Lower leg skin (tissue), 4 donors: ENCODE measurements around the gene CD163. TPM values are rescaled to one million over a fixed set of nuclear protein-coding genes. Genes with fewer than 3 reads are reported as not detected.
"Not testable (repeated sequence)": the region's sequence is repeated elsewhere in the genome, so short reads cannot be mapped to it uniquely, and the experiment has no call there.

ENCODE experiments used
- DNase-seq, 2 donors: peaks; one replicate each; pipeline ENCODE4 v3.0.0-alpha.2; 2019; ENCODE audit warnings: low spot score in 2 of 2
- H3K4me3 ChIP-seq: fragments of 200-600 bp; sonication (generic); 2 replicates; pipeline ENCODE4 v1.5.1; 2017; ENCODE audit warnings: mild to moderate bottlenecking, low read depth; ENCODE audit not compliant: poor library complexity, severe bottlenecking
- CTCF ChIP-seq, 3 donors: fragments of 450-650 bp; IDR thresholded peaks; one replicate each; pipeline ENCODE4 v1.5.1; 2016; ENCODE audit warnings: antibody characterized with exemption in 3 of 3, mild to moderate bottlenecking in 3 of 3, moderate library complexity in 2 of 3
- POLR2A ChIP-seq, 2 donors: fragments of 450-650 bp; IDR thresholded peaks; one replicate each; pipeline ENCODE4 v1.6.1; 2016 to 2017; ENCODE audit warnings: antibody characterized with exemption in 2 of 2, mild to moderate bottlenecking in 1 of 2, moderate library complexity in 1 of 2
- WGBS, 2 donors: methylation state at CpG; one replicate each; pipeline ENCODE4 v1.1.5; 2018; 5-methylcytosine and 5-hydroxymethylcytosine counted together
- intact Hi-C: fragments of 100-400 bp; cut with DNase I; formaldehyde crosslinking; loops from one replicate; pipeline ENCODE4 v1.15.0; 2023; ENCODE audit warnings: low total_unique reads
- total RNA-seq, 4 donors: library from RNA; depleted of rRNA; stranded (reverse); fragments of >200 nt; gene quantifications; one replicate each; pipeline ENCODE4 v1.1.0, GENCODE V29; 2016

CD163 gene
- total RNA-seq, 4 donors from 2014 or later = 13.3 to 64.0 (median 37.6) TPM

GRCh38 chr12:7448099-7448498 lies 55.5 kb downstream of the CD163 start:
- intact Hi-C loops = no loop called here
- WGBS, 2 donors = 83 to 84% methylated on average over 1 of the region's 1 CpG
- no peak for DNase-seq
- no peak overlapping the region for H3K4me3 ChIP-seq
- TF ChIP-seq CTCF (IDR thresholded peaks at IDR 0.05) = no peak
- no peak for TF ChIP-seq POLR2A (IDR thresholded peaks at IDR 0.05)

- intact Hi-C loops = no loop called here
- 78 to 83% methylated on average over 4 of the region's 4 CpGs for WGBS, 2 donors
- no peak for DNase-seq
These were observed 59.0 kb downstream of the CD163 start for GRCh38 chr12:7444537-7444936.

GRCh38 chr12:7444076-7444475 lies 59.5 kb downstream of the CD163 start, which contains the start of gene CD163L1:
CD163L1 (minus strand) TSS chr12:7444153; CDS start chr12:7444127, 26 bp downstream.
- intact Hi-C loops = no loop called here
- WGBS, 2 donors = 52 to 55% methylated on average over 2 of the region's 2 CpGs
- no peak within 1 kb of the TSS for H3K4me3 ChIP-seq
- no peak for DNase-seq
- TF ChIP-seq POLR2A (IDR thresholded peaks at IDR 0.05) (no peak), CTCF (IDR thresholded peaks at IDR 0.05) (no peak)

More at GRCh38 chr12:7444537-7444936, 59.0 kb downstream of the CD163 start:
- TF ChIP-seq CTCF (IDR thresholded peaks at IDR 0.05) = no peak
- TF ChIP-seq POLR2A (IDR thresholded peaks at IDR 0.05) = no peak
- H3K4me3 ChIP-seq = no peak overlapping the region

- H3K4me3 ChIP-seq = no peak overlapping the region
- TF ChIP-seq CTCF (IDR thresholded peaks at IDR 0.05) (no peak), POLR2A (IDR thresholded peaks at IDR 0.05) (no peak)
- 93 to 100% methylated on average over 1 of the region's 1 CpG for WGBS, 2 donors
- no peak for DNase-seq
- intact Hi-C loops = no loop called here
These were observed 62.4 kb downstream of the CD163 start for GRCh38 chr12:7441216-7441615.

- intact Hi-C loops = no loop called here
- TF ChIP-seq POLR2A (IDR thresholded peaks at IDR 0.05) (no peak), CTCF (IDR thresholded peaks at IDR 0.05) (no peak)
- no peak overlapping the region for H3K4me3 ChIP-seq
- DNase-seq = no peak
- WGBS, 2 donors = 19 to 27% methylated on average over 65 to 69 of the region's 84 CpGs
These were observed 63.7 kb downstream of the CD163 start for GRCh38 chr12:7439579-7440505.

GRCh38 chr12:7438291-7438995 lies 65.1 kb downstream of the CD163 start:
- H3K4me3 ChIP-seq, intact Hi-C loops, DNase-seq: not testable (repeated sequence)
- 83 to 89% methylated on average over 8 of the region's 8 CpGs for WGBS, 2 donors

GRCh38 chr12:7437494-7437893 lies 66.1 kb downstream of the CD163 start:
- DNase-seq, intact Hi-C loops, H3K4me3 ChIP-seq: not testable (repeated sequence)
- 88% methylated on average over 3 of the region's 3 CpGs for WGBS, 2 donors
